Embryonic facial prominence (tissue), 1 donor: ENCODE results near the gene DNAI1.

Source experiments
- DNase-seq: peaks from one replicate; pipeline ENCODE4 v3.0.0-alpha.2; 2016; ENCODE audit errors: extremely low spot score

Gene DNAI1

DNA sequence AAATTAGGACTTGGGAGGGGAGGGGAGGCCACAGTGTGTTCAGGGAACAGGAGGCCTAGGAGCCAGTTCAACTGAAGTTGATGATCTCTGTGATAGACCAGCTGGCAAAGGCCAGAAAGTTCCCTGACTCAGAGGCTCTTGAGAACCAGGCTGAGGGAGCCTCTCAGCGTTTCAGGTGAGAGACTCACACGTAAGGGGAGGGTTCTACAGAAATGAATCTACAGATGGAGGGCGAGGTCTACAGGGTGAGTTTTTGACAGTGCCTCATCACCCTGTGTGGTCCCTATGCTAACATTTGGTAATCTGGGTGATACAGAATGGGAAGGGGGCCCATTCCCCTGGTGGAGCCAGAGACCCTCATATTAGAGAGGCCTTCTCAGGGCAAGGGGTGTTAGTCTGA lies 32.2 kb downstream of the DNAI1 start:
- DNase-seq = no peak

DNA sequence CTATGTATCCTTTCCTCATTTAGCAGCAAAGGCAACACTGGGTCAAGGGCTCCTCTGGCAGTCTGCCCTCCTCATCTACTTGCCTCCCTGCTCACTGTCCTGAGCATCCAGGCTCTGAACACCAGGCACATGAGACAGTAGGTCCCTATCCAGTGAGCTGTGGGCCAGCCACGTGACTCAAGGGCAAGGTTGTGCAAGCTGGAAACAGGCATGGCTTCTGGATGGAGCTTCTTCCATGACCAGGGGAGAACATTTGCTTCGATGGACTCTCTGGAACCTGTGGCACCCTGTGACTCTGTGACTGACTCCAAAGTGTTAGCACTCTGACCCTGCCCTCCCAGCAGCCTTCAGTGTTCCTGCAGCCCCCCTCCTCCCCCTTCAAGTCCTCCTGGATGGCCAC lies 33.0 kb downstream of the DNAI1 start:
- no peak for DNase-seq

DNA sequence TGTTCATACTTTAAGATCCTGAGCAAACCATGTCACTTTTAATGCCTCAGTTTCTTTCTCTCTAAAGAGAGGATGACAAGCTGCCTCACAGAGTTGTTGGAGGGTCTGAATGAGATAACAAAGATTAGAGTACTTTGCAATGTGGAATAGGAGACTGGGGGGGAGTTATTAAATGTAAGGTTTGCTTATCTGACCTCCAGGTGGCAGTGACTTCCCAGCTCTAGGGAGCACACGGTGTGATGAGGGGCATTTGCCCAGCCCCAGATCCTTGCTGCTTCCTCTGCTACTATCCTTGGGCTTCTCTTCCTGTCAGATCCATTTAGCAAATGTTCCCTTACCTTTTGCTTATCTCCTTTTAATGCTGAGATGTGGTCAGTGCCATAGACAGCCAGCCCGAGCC lies 33.4 kb downstream of the DNAI1 start:
- no peak for DNase-seq

DNA sequence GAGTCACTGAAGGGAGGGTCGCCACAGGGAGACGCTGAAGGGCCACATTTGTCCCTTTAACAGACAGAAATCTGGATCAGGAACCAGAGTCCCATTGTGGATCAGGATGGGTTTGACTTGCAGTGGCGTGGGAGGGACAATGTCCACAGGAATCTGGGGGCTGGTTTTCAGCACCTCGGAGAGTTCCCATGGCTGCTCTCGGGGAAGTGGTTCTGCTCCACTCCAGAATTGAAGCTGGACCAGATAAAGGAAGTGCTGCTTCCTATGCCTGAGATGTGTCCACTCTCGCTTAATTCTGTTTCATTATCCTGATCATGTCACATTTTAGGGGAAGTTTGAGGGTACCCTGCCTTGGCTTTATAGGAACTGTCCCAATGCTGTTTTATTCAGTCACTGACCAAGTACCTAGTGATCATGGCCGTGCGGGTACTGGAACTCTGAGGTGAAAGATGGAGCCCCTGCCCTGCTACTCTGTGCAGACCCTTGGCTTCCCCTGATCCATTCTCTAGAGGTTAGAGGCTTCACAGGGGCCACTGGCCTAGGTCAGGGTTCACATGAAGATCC lies 35.4 kb downstream of the DNAI1 start:
- no peak for DNase-seq

DNA sequence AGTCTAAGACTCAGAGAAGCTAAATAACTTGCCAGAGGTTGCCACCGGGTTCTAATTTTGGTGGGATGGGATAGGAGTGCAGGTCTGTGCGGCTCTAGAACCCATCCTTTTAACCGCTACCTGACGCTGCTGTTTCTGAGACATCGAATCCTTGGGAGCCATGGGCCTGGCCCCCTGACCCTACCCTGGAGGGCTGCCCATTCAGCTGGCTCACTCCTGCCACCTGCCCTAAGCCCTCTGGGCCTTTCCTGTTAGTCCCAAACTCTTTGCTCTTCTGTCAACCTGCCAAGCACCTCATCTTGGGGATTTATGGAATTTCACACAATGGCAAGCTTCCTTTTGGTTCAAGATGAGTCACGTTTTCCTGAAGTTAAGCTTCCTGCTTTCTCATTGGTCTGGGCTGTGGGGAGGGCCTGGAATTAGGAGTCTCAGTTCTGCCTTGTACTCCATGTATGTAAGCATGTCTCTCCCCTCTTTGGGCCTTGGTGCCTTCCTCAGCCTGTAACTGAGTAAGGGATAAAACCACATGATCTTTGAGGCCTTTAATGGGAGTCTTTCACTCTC lies 37.6 kb downstream of the DNAI1 start:
- no peak for DNase-seq

DNA sequence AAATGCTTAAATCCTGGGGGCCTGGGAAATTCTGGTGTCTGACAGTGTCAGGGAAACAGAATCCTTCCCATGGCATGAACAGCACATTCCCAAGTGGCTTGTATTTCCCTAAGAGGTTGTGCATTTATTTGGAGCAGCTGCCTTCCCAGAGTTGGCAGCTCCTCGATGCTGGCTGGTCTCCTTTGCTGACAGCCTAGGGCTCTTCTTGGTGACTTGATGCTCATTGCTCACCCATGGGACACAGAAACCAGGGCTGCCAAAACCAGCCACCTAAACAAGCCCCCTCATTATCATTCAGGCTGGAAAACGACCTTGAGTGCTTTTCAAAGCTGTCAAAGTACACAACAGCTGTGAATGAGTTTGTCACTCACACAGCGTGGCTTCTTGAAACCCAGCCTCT lies 39.9 kb downstream of the DNAI1 start:
- DNase-seq = no peak

DNA sequence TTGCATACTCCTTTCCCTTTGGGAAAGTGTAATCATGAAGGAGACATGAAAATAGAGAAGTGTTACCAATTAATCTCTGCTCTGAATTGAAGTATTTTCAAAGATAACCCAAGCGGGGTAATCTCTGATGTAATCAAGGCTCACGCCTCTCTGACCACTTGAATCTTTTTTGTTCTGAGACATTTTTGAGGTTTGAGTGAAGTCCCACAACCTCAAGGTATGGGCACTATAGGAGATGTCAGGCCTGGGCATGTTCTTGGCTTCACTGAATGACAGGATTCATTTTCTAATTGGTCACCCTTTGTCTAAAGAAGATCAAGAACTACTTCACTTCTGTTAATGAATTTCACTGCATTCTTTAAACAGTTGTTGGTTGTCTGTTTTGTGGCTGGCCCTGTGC lies 40.5 kb downstream of the DNAI1 start:
- no peak for DNase-seq

DNA sequence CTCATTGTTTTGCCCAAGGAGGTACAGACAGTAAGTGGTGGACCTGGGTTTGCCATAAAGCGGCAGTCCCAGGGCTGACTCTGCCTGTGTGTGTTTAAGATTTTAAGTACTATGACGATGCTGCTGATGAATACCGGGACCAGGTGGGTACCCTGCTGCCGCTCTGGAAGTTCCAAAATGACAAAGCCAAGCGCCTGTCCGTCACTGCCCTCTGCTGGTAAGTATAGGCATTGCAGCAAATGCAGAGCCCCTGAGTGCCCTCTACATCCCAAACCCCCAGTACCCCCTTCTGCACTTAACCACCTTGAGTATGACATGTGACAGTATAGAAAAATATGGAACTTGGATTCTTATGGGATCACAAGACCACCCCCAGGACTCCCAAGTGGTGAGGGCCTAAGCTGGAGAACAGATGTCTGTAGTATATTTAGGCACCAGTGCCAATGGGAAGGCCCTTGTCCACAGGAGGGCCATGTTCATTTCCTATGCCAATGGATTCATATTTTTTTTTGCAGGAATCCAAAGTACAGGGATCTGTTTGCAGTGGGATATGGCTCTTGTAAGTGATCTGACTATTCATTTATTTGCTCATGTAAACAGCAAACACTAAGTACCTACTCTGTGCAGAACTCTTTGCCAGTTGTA lies 42.1 kb downstream of the DNAI1 start:
- no peak for DNase-seq

DNA sequence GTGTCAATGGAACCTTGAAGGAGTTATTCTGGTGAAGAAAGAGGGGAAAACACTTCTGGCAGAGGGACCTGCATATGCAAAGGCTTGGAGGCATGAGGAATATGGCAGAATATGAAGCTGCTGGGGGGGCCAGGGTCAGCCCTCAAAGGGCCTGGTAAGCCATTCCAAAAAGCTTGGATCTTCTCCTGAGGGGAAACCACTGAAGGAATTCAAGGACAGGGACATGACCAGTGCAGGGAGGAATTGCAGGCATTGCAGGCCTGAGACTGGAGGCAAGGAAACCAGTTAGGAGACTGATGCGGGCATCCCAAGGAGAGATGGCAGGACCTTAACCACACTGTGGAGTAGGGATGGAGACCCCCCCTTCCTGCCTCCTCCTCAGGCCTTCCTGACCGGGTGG lies 42.8 kb downstream of the DNAI1 start:
- no peak for DNase-seq

DNA sequence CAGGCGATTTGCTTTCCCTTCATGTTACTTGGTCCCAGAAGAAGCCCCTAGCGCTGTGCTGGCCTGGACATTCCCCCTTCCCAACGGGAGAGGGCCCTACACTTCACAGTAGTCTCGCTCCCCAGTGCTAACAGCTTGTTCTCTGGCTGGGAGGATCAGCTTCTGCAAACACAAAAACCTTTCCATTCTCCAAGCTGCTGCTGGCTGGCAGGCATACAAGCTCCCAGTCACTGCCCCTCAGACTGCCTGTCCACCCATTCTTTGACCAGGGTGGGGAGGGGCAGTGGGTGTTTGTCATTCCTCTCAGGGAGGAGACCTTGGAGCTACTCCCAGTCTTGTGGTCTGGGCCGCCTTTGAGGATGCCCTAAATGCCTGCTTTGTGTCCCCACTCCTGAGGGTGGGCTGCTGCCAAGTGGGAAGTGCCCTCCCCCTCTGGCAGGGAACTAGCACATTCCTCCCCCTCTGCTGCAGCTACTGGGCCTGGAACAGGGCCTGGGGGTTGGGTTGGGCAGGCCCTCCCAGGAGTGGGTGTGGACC lies 43.4 kb downstream of the DNAI1 start:
- no peak for DNase-seq

DNA sequence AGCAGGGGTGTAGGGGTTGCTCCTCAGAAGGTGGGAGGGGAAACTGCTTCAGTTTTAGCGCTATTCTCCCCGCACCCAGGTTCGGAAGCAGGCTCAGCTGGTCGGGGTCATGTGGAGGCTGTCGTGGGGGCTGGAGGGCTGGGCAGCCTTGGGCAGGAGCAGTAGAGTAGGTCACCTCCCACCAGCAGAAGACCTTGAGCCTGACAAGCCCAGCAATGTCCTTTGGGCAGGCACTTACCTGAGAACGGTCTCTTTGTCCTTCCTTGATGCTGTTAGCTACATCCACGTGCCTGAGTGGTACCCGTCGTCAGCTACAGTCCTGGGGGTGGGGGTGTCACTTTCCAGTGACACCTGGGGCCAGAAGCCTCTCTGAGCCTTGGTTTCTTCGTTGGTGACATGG lies 43.9 kb downstream of the DNAI1 start:
- no peak for DNase-seq

DNA sequence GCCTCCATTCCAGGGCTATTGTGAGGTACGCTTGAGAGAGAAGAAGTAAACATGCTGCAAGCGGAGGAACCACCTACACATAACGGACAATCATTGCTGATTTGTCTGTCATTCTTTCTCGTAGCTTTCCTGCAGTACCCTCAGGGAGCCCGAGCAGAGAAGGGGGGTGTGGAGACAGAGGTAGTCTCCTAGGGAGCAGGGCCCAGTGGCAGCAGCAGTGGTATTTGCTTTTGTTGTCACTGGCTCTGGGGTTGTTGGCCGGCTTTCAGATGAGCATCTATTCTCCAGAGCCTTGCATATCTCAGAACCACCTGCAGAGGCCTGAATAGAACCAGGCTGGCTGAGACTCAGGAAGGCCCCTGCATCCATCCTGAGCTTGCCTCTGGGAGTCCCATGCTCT lies 44.3 kb downstream of the DNAI1 start:
- no peak for DNase-seq

DNA sequence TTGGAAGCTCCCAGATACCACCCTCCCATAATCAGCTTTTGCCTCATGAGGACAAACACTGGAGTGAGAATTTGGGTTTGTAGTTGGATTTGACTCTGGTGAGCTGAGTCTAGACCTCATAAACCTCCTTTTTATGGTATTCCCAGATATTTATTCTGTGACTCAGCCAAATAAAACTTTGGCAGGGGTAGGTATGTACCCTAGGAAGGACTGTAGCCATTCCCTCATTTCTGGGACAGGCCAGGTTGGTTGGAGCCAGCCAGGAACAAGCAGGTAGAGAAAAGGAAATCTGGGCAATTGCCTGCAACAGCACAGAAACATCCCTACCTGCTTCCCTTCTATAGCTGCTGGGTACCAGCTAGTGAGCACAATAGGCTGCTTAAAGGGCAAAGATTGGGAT lies 44.8 kb downstream of the DNAI1 start:
- no peak for DNase-seq

DNA sequence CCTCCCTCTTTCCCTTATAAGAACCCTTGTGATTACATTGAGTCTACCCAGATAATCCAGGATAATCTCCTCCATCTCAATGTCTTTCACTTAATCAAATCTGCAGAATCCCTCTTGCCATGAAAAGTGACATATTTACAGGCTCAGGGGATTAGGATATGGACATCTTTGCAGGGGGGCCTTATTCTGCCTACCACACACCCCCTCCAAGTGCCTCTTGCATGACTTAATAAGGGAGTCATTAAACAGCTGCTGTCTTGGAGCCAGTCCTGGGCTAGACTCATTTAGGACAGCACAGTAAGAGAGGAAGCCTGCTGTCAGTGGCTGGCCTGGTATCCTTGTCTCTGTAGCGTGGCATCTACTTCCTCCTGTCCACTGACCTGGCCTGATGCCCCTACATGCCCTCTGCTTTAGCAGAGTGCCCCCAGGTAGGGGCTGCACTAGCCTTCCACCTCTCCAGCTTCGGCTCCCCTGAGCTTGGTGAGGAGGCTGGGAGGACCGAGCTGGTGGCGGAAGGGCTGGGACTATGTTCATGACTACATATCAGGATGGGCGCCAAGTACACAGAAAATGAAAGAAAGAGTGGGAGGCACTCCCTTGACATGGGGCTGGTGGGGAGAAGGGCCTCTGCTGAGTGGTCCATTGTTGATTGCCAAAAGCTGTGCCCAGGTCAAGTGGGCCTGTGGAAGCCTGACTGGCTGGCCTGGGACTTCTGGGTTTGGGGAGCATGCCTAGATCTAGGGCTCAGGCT lies 46.9 kb downstream of the DNAI1 start:
- DNase-seq = no peak

DNA sequence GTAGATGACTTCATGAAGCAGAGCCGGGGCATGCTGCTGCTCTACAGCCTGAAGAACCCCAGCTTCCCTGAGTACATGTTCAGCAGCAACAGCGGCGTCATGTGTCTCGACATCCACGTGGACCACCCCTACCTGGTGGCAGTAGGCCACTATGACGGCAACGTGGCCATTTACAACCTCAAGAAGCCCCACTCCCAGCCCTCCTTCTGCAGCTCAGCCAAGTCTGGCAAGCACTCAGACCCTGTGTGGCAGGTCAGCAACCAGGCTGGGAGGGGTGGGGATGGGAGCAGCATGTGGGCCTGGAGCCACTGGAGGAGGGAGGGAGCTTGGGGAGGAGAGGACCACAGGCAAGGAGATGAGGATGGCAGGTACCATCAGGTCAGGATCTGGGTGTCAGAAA lies 48.0 kb downstream of the DNAI1 start:
- DNase-seq = no peak

DNA sequence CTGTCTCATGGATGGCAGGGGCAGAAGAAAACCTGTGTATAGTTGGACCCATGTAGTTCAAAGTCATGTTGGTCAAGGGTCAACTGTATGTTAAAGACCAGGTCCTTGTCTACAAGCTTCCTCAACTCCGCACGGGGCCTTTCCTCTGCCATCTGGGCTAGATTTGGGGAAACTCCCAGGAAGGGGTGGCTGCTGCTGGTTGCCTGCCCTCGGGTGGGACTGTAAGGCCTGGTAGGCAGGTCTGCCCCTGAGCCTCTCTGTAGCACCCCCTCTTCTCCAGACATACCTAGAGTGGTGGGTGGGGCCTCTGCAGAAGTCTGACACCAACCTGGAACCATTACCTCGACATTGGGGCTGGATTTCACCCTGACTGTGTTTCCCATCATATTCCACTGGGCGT lies 49.0 kb downstream of the DNAI1 start:
- DNase-seq = no peak

DNA sequence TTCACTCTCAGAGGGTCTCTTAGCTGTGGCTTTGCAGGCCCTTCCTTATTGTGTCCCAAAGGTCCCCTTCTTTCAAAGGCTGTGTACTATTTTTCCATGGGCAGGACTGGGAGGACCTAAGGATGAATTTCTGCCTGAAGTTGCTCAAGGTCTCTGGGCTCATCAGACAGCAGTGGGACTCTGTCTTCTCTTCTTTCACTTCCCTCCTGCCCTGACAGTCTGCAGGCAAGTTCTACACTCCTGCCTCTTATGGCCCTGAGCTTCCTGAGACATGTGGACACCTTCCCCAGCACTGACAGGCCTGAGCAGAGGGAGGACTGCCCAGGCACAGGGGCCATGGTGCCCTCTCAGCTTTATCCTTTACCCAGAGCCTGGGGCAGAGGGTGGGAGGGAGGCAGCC lies 49.4 kb downstream of the DNAI1 start:
- no peak for DNase-seq

DNA sequence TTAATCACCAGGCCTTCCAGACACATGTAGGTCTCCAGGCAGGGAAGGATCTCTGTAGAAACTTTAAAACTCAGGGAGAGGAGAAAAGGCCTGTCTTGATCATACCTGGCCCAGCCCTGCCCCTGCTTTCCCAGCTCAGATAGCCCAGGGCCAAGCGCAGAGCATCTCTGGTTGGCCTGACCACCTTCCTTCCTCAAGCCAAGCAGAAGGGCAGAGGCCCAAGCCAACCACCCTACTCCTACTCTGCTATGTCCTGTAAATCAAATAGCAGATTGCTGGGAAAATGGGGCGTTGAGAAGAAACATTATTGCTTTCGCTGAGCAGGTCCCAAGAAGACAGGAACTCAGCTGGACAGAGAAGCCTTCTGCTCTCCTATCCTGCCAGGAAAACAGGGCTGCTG lies 49.9 kb downstream of the DNAI1 start:
- no peak for DNase-seq

DNA sequence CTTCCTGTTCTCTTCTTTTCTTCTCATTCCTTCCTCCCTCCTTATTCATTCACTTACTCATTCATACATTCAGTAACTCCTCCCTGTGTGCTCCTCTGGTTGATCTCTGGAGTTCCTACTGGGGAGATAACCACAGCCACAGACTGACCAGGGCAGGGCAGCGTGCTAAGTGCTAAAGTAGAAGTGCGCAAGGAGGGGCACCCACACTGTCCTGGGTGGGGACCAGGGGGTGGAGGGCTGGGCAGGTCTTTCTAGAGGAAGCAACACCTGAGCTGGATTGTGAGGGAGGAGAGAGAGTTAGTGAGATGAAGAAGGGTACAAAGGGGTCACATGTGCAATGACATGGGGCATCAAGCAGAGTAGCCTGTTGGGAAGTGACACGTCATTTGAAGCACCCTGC lies 50.3 kb downstream of the DNAI1 start:
- no peak for DNase-seq

DNA sequence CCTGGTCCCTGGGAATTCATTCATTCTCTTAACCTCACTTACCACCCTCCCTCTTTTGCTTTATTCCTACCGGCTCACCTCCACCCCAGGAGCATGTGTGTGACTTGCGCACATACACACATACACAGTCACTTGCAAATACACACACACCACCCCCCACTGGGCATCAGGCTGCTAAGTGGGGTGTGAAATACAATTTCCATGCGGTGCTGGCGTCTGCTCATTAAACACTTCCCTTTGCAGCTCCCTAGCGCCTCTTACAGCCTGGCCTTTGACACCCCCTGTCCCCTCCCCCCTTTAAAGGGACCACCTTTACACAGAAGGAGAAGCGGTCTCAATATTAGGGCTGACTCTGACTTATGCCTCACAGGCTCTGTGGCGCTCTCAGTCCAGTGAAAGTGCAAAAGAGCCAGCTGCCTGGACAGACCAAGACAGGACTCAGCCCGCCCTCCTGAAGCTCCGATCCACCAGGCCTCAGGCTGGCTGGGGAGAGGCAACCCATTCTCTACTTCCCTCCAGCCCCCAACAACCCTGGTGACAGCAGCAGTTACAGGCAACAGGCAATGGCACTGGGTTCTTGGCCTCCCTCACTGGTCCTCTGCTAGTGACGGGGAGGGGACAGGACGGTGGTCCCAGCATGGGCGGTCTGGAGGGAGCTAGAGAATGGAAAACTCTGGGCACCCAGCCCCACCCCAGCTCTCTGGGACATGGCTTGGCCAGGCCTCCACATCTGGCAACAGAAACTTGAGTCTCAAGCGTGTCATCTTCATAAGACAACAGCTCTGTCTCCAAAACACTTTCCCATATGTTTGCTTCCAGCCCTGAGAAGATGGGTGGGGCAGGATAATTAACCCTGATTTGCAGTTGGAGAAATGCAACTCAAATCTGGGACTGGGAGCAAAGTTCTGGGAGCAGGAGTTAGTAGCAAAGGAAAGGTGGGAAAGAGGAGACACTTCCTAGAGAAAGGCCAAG lies 52.2 kb downstream of the DNAI1 start:
- DNase-seq = no peak
